ENCODE measurements around the gene MGAT5. TPM values are rescaled to one million over a fixed set of nuclear protein-coding genes. Genes with fewer than 3 reads are reported as not detected.

The MGAT5 gene
- total RNA-seq, 1 donor from 2014 or later = 54.4 TPM

- TF ChIP-seq CTCF (IDR thresholded peaks at IDR 0.05) = no peak
- H3K36me3 ChIP-seq = no peaks in the 10 kb centered on the region
- no peaks in the 10 kb centered on the region for H3K9me3 ChIP-seq
- no peak overlapping the region for H3K4me3 ChIP-seq
- H3K27me3 ChIP-seq = no peaks in the 10 kb centered on the region
- ATAC-seq (peak; percentile 79), DNase-seq (peak; percentile 65)
- intact Hi-C loops (cut with DNase I) = no loop called here
- no peak overlapping the region for H3K27ac ChIP-seq
- H3K4me1 ChIP-seq = peaks cover 17% of the 10 kb centered on the region
These were observed 34.8 kb upstream of the MGAT5 start for GRCh38 chr2:134218930-134219658.

GRCh38 chr2:134220344-134220974, 33.4 kb upstream of the MGAT5 start:
- Histone ChIP-seq H3K4me1 (peaks cover 17% of the 10 kb centered on the region), H3K4me3 (no peak overlapping the region), H3K27me3 (no peaks in the 10 kb centered on the region), H3K9me3 (no peaks in the 10 kb centered on the region), H3K27ac (no peak overlapping the region), H3K36me3 (no peaks in the 10 kb centered on the region)
- no peak for TF ChIP-seq CTCF (IDR thresholded peaks at IDR 0.05)
- intact Hi-C loops (cut with DNase I) = no loop called here
- ATAC-seq (peak; percentile 44), DNase-seq (no peak)

- no peaks in the 10 kb centered on the region for H3K36me3 ChIP-seq
- H3K27me3 ChIP-seq = no peaks in the 10 kb centered on the region
- ATAC-seq = no peak
- H3K4me1 ChIP-seq = peaks cover 12% of the 10 kb centered on the region
- no peak overlapping the region for H3K27ac ChIP-seq
- no peak for DNase-seq
- intact Hi-C loops (cut with DNase I) = no loop called here
- no peak for TF ChIP-seq CTCF (IDR thresholded peaks at IDR 0.05)
- no peak overlapping the region for H3K4me3 ChIP-seq
- H3K9me3 ChIP-seq = no peaks in the 10 kb centered on the region
These were observed 29.9 kb upstream of the MGAT5 start for GRCh38 chr2:134224005-134224404.

- DNase-seq = no peak
- Histone ChIP-seq H3K27ac (no peak overlapping the region), H3K36me3 (no peaks in the 10 kb centered on the region), H3K4me3 (no peak overlapping the region), H3K9me3 (no peaks in the 10 kb centered on the region), H3K4me1 (peaks cover 3% of the 10 kb centered on the region), H3K27me3 (no peaks in the 10 kb centered on the region)
- TF ChIP-seq CTCF (IDR thresholded peaks at IDR 0.05) = no peak
- no peak for ATAC-seq
- intact Hi-C loops (cut with DNase I) = no loop called here
These were observed 28.7 kb upstream of the MGAT5 start for GRCh38 chr2:134225173-134225572.

GRCh38 chr2:134225841-134226240, 28.0 kb upstream of the MGAT5 start:
- TF ChIP-seq CTCF (IDR thresholded peaks at IDR 0.05) = no peak
- intact Hi-C loops (cut with DNase I) = no loop called here
- no peak overlapping the region for H3K27ac ChIP-seq

More at GRCh38 chr2:134225841-134226240, 28.0 kb upstream of the MGAT5 start:
- no peak overlapping the region for H3K4me3 ChIP-seq
- no peaks in the 10 kb centered on the region for H3K36me3 ChIP-seq
- H3K4me1 ChIP-seq = no peaks in the 10 kb centered on the region
- H3K27me3 ChIP-seq = no peaks in the 10 kb centered on the region
- no peak for DNase-seq
- ATAC-seq = no peak
- H3K9me3 ChIP-seq = no peaks in the 10 kb centered on the region

Data from upper lobe of right lung (tissue), 1 donor.